Smooth muscle cell (in vitro differentiated cells): ENCODE measurements around the gene SMIM22. TPM values are rescaled to one million over a fixed set of nuclear protein-coding genes. Genes with fewer than 3 reads are reported as not detected.

ENCODE experiments used
- DNase-seq: peaks from one replicate; lab custom pipeline; 2025; ENCODE audit not compliant: unreplicated experiment; lab: John Stamatoyannopoulos, UW
- H2AFZ ChIP-seq: fragments of 200-600 bp; sonication (generic); 2 replicates; pipeline ENCODE4 v1.6.0; 2016; ENCODE audit warnings: antibody characterized with exemption, low read depth, mild to moderate bottlenecking
- H3F3A ChIP-seq: fragments of 200-600 bp; sonication (generic); 2 replicates; pipeline ENCODE4 v1.6.0; 2017; ENCODE audit warnings: antibody characterized with exemption, low read depth
- H3K27ac ChIP-seq: fragments of 200-600 bp; sonication (generic); 2 replicates; pipeline ENCODE4 v1.5.1; 2016; ENCODE audit warnings: low read depth, mild to moderate bottlenecking
- H3K27me3 ChIP-seq: fragments of 200-600 bp; sonication (generic); 2 replicates; pipeline ENCODE4 v1.6.1; 2016; ENCODE audit warnings: low read depth, mild to moderate bottlenecking
- H3K36me3 ChIP-seq: fragments of 200-600 bp; sonication (generic); 2 replicates; pipeline ENCODE4 v1.5.1; 2016; ENCODE audit warnings: low read depth
- H3K4me1 ChIP-seq: fragments of 200-600 bp; sonication (generic); 2 replicates; pipeline ENCODE4 v1.5.1; 2016; ENCODE audit warnings: low read depth
- H3K4me2 ChIP-seq: fragments of 200-600 bp; sonication (generic); 2 replicates; pipeline ENCODE4 v1.6.0; 2016; ENCODE audit warnings: mild to moderate bottlenecking
- H3K4me3 ChIP-seq: fragments of 200-600 bp; sonication (generic); 2 replicates; pipeline ENCODE4 v1.5.1; 2016; ENCODE audit warnings: mild to moderate bottlenecking
- H3K79me2 ChIP-seq: fragments of 200-600 bp; sonication (generic); 2 replicates; pipeline ENCODE4 v1.6.0; 2016; ENCODE audit warnings: low read depth, mild to moderate bottlenecking
- H3K9ac ChIP-seq: fragments of 200-600 bp; sonication (generic); 2 replicates; pipeline ENCODE4 v1.6.0; 2016; ENCODE audit warnings: low read depth
- H3K9me3 ChIP-seq: fragments of 200-600 bp; sonication (generic); replicated peaks from 2 replicates; pipeline ENCODE4 v1.5.1; 2016; ENCODE audit warnings: low read depth
- H4K20me1 ChIP-seq: fragments of 200-600 bp; sonication (generic); 2 replicates; pipeline ENCODE4 v1.6.0; 2016; ENCODE audit warnings: low read depth
- CTCF ChIP-seq: fragments of 200-600 bp; sonication (generic); IDR thresholded peaks from 2 replicates; pipeline ENCODE4 v1.5.1; 2017; ENCODE audit warnings: borderline replicate concordance, mild to moderate bottlenecking, antibody characterized with exemption; ENCODE audit not compliant: insufficient read depth, poor library complexity, severe bottlenecking
- WGBS: methylation state at CpG from one replicate; pipeline ENCODE4 v1.1.7; 2016; ENCODE audit warnings: low lambda C conversion rate; 5-methylcytosine and 5-hydroxymethylcytosine counted together
- polyA plus RNA-seq: library from polyadenylated mRNA; unstranded; fragments of >200 nt; fragmentation: Nextera tagmentation; extraction: Ambion mirVana; gene quantifications from 2 replicates; pipeline ENCODE4 v1.2.1, GENCODE V29; 2016
- total RNA-seq: library from RNA; depleted of rRNA; stranded (reverse); fragments of >200 nt; gene quantifications from 2 replicates; pipeline ENCODE4 v1.2.3, GENCODE V29; 2014

Gene SMIM22
- total and polyA plus RNA-seq, 2 experiments from 2014 or later = 0.29 TPM; not detected in 1

DNA sequence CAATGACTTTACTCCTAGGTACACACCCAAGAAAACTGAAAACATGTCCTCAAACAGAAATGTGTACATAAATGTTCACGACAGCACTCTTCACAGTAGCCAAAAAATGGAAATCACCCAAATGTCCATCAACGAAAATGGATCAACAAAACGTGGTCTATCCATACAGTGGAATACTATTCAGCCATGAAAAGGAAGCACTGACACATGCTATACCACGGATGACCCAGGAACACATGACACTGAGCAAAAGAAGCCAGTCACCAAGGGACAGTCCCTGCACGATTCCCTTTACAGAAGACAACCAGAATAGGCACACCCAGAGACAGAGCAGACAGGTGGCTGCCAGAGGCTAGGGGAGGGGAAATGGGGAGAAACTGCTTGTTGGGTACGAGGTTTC is 39.5 kb upstream of the SMIM22 start:
- no peak for TF ChIP-seq CTCF
- H2AFZ ChIP-seq = no peak overlapping the region
- no peak for DNase-seq
- H3K4me2 ChIP-seq = no peak overlapping the region
- over 99% methylated on average over 6 of the region's 6 CpGs for WGBS
- peaks cover 7% of the 10 kb centered on the region for H4K20me1 ChIP-seq
- no peaks in the 10 kb centered on the region for H3F3A ChIP-seq
- no peak overlapping the region for H3K27ac ChIP-seq
- no peak overlapping the region for H3K9ac ChIP-seq
- no peaks in the 10 kb centered on the region for H3K4me1 ChIP-seq
- no peaks in the 10 kb centered on the region for H3K27me3 ChIP-seq
- no peaks in the 10 kb centered on the region for H3K9me3 ChIP-seq
- H3K36me3 ChIP-seq = peaks cover 7% of the 10 kb centered on the region
- H3K4me3 ChIP-seq = no peak overlapping the region
- peaks cover 8% of the 10 kb centered on the region for H3K79me2 ChIP-seq

- Histone ChIP-seq H4K20me1 (no peaks in the 10 kb centered on the region), H3K27me3 (no peaks in the 10 kb centered on the region), H3K4me1 (no peaks in the 10 kb centered on the region), H2AFZ (no peak overlapping the region), H3K9me3 (no peaks in the 10 kb centered on the region), H3K4me3 (no peak overlapping the region), H3K4me2 (no peak overlapping the region), H3F3A (no peaks in the 10 kb centered on the region), H3K27ac (no peak overlapping the region), H3K36me3 (peaks cover 6% of the 10 kb centered on the region), H3K79me2 (peaks cover 11% of the 10 kb centered on the region), H3K9ac (no peak overlapping the region)
- WGBS = 94% methylated on average over 23 of the region's 23 CpGs
- no peak for DNase-seq
- TF ChIP-seq CTCF = no peak
These were observed 34.8 kb upstream of the SMIM22 start for GRCh38 chr16:4760221-4760910.

- Histone ChIP-seq H3K27ac (no peak overlapping the region), H4K20me1 (no peaks in the 10 kb centered on the region), H3K27me3 (no peaks in the 10 kb centered on the region), H3K36me3 (no peaks in the 10 kb centered on the region), H3F3A (no peaks in the 10 kb centered on the region), H2AFZ (no peak overlapping the region), H3K9me3 (no peaks in the 10 kb centered on the region), H3K4me1 (peaks cover 5% of the 10 kb centered on the region), H3K4me3 (no peak overlapping the region), H3K9ac (no peak overlapping the region), H3K79me2 (peaks cover 23% of the 10 kb centered on the region), H3K4me2 (no peak overlapping the region)
- 99% methylated on average over 9 of the region's 9 CpGs for WGBS
- TF ChIP-seq CTCF = no peak
- DNase-seq = no peak
These were observed 33.0 kb upstream of the SMIM22 start for GRCh38 chr16:4762205-4762604.

DNA sequence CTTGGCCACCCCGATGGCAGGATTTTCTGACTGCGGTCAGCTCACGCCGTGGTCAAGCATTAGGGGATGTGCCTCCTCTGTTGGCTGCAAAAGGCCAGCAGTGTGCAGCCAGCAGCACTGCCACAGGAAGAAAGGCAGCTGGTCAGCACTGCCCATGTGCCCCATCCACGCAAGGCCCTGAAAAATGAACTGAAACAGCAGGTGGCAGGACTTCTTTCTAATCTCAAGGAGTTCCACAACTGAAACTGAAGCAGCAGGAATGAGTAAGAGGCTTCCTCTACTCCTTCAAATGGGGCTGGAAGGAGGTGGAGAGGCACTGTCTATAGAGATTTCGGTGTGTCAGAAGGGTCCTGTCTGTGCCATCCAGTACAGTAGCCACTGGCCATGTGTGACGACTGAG is 31.4 kb upstream of the SMIM22 start:
- no peaks in the 10 kb centered on the region for H4K20me1 ChIP-seq
- no peak overlapping the region for H2AFZ ChIP-seq
- H3K27me3 ChIP-seq = no peaks in the 10 kb centered on the region
- no peak overlapping the region for H3K4me2 ChIP-seq
- H3K27ac ChIP-seq = no peak overlapping the region
- WGBS = over 99% methylated on average over 7 of the region's 7 CpGs
- no peaks in the 10 kb centered on the region for H3K36me3 ChIP-seq
- TF ChIP-seq CTCF = no peak
- no peak overlapping the region for H3K4me3 ChIP-seq
- no peak overlapping the region for H3K9ac ChIP-seq
- no peaks in the 10 kb centered on the region for H3K9me3 ChIP-seq
- H3K79me2 ChIP-seq = peaks cover 23% of the 10 kb centered on the region
- DNase-seq = no peak
- H3K4me1 ChIP-seq = peaks cover 14% of the 10 kb centered on the region
- peaks cover 9% of the 10 kb centered on the region for H3F3A ChIP-seq
